NT2/D1 (cell line): Measurements from ENCODE around the gene KCNS1.

ENCODE experiments used
- SUZ12 ChIP-seq: IDR thresholded peaks from 2 replicates; pipeline ENCODE4 v1.6.1; 2011; ENCODE audit not compliant: insufficient read length, insufficient read depth; ENCODE audit errors: extremely low read depth
- YY1 ChIP-seq: IDR thresholded peaks from 2 replicates; pipeline ENCODE4 v1.6.1; 2011; ENCODE audit not compliant: insufficient read length, insufficient read depth
- ZNF274 ChIP-seq: IDR thresholded peaks from 2 replicates; pipeline ENCODE4 v1.6.1; 2011; ENCODE audit warnings: mild to moderate bottlenecking, low read depth, low read length

- TF ChIP-seq YY1 (no peak), ZNF274 (no peak), SUZ12 (no peak)
Measured at GRCh38 chr20:45090481-45090880, 10.4 kb downstream of the KCNS1 start.
